CMK (cell line): ENCODE results near the gene EPB41L1.

ENCODE experiments used
- DNase-seq: peaks from one replicate; pipeline ENCODE4 v3.0.0-alpha.2; 2010; ENCODE audit warnings: low read depth

Gene EPB41L1

GRCh38 chr20:36262440-36262839 lies 107.9 kb downstream of the EPB41L1 start:
- no peak for DNase-seq

- no peak for DNase-seq
These were observed 110.1 kb downstream of the EPB41L1 start for GRCh38 chr20:36264426-36265246.

- no peak for DNase-seq
These were observed 111.6 kb downstream of the EPB41L1 start for GRCh38 chr20:36266189-36266588.

- no peak for DNase-seq
These were observed 113.3 kb downstream of the EPB41L1 start for GRCh38 chr20:36267605-36268381.

GRCh38 chr20:36268440-36269342 lies 114.2 kb downstream of the EPB41L1 start:
- DNase-seq: no peak

GRCh38 chr20:36269507-36269906 lies 115.0 kb downstream of the EPB41L1 start:
- DNase-seq: no peak

GRCh38 chr20:36270744-36271638 lies 116.5 kb downstream of the EPB41L1 start:
- DNase-seq: no peak

GRCh38 chr20:36271639-36272546 lies 117.4 kb downstream of the EPB41L1 start:
- DNase-seq: no peak

GRCh38 chr20:36272547-36273220 lies 118.1 kb downstream of the EPB41L1 start:
- no peak for DNase-seq

- no peak for DNase-seq
These were observed 119.1 kb downstream of the EPB41L1 start for GRCh38 chr20:36273414-36274180.

- no peak for DNase-seq
These were observed 119.8 kb downstream of the EPB41L1 start for GRCh38 chr20:36274181-36274841.

GRCh38 chr20:36275011-36275410 lies 120.5 kb downstream of the EPB41L1 start:
- no peak for DNase-seq

- no peak for DNase-seq
These were observed 121.1 kb downstream of the EPB41L1 start for GRCh38 chr20:36275441-36276189.

- DNase-seq: no peak
These were observed 123.0 kb downstream of the EPB41L1 start for GRCh38 chr20:36277546-36277945.

GRCh38 chr20:36279362-36279761 lies 124.8 kb downstream of the EPB41L1 start:
- DNase-seq: no peak

- DNase-seq: no peak
These were observed 125.2 kb downstream of the EPB41L1 start for GRCh38 chr20:36279776-36280175.

- DNase-seq: no peak
These were observed 127.3 kb downstream of the EPB41L1 start for GRCh38 chr20:36281785-36282380.
